HepG2 (cell line): Measurements from ENCODE around the gene CUL4A.
"Not testable (repeated sequence)": the region's sequence is repeated elsewhere in the genome, so short reads cannot be mapped to it uniquely, and the experiment has no call there.

Source experiments
- EZH2 ChIP-seq: conservative IDR thresholded peaks from 2 replicates; pipeline ENCODE4 v1.6.1; 2012; ENCODE audit warnings: mild to moderate bottlenecking, low read depth, low read length, moderate library complexity
- FOXM1 ChIP-seq: sonication (generic); formaldehyde crosslinking; IDR thresholded peaks from 2 replicates; pipeline ENCODE4 v1.5.0; 2020; ENCODE audit warnings: missing genetic modification reagents
- GABPA ChIP-seq, 2 experiments: IDR thresholded peaks; 2 replicates each; pipeline ENCODE4 v1.6.1; 2011 to 2016; ENCODE audit warnings: low read depth in 2 of 2, low read length in 1 of 2, missing biosample characterization in 1 of 2, missing genetic modification characterization in 1 of 2
- MED1 ChIP-seq: sonication (generic); formaldehyde crosslinking; IDR thresholded peaks from 2 replicates; pipeline ENCODE4 v1.4.0; 2020; ENCODE audit warnings: missing genetic modification reagents
- SUZ12 ChIP-seq: fragments of 150-350 bp; IDR thresholded peaks from 2 replicates; pipeline ENCODE4 v1.6.1; 2014; ENCODE audit warnings: low read depth, low read length
- TRIM24 ChIP-seq: sonication (generic); formaldehyde crosslinking; IDR thresholded peaks from 2 replicates; pipeline ENCODE4 v1.8.0; 2022; ENCODE audit warnings: mild to moderate bottlenecking, missing genetic modification reagents

DNA sequence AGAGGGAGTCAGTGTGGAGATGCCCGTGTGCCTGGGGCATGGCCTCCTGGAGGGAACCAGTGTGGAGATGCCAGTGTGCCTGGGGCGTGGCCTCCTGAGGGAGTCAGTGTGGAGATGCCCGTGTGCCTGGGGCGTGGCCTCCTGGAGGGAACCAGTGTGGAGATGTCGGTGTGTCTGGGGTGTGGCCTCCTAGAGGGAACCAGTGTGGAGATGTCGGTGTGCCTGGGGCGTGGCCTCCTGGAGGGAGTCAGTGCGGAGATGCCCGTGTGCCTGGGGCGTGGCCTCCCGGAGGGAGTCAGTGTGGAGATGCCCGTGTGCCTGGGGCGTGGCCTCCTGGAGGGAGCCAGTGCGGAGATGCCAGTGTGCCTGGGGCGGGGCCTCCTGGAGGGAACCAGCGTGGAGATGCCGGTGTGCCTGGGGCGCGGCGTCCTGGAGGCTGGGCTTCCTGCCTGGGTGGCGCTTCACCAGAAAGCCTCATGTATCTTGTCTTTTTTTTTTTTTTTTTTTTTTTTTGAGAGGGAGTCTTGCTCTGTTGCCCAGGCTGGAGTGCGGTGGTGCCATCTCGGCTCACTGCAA is 105.6 kb downstream of the CUL4A start:
- not testable (repeated sequence) for TF ChIP-seq TRIM24 (CRISPR knock-in tag); MED1 (CRISPR knock-in tag); GABPA (IDR thresholded peaks at IDR 0.05; ENCODE audit: low read depth, low read length); GABPA (CRISPR knock-in tag; IDR thresholded peaks at IDR 0.05; ENCODE audit: low read depth); FOXM1 (CRISPR knock-in tag); SUZ12; EZH2
